HepG2 (cell line): ENCODE data around the gene RNASE8. TPM values are rescaled to one million over a fixed set of nuclear protein-coding genes. Genes with fewer than 3 reads are reported as not detected.

ENCODE experiments used
- ATF7 ChIP-seq, 2 experiments: fragments of 450-650 bp in 1 of 2; sonication (generic) in 1 of 2; formaldehyde crosslinking in 1 of 2; IDR thresholded peaks; 2 replicates each; pipeline versions ENCODE4 v1.4.0 to v1.6.1; 2016 to 2020; ENCODE audit warnings: antibody characterized with exemption in 1 of 2, mild to moderate bottlenecking in 1 of 2, missing genetic modification reagents in 1 of 2
- ELF3 ChIP-seq: IDR thresholded peaks from 2 replicates; pipeline ENCODE4 v1.6.1; 2016; ENCODE audit warnings: missing genetic modification reagents, missing compliant biosample characterization
- ELK4 ChIP-seq: sonication (generic); formaldehyde crosslinking; IDR thresholded peaks from 2 replicates; pipeline ENCODE4 v1.9.0; 2021; ENCODE audit warnings: missing genetic modification reagents, borderline replicate concordance
- HINFP ChIP-seq: sonication (generic); formaldehyde crosslinking; IDR thresholded peaks from 2 replicates; pipeline ENCODE4 v1.4.0; 2020; ENCODE audit warnings: low read depth, mild to moderate bottlenecking, missing genetic modification reagents
- PLSCR1 ChIP-seq: sonication (generic); formaldehyde crosslinking; IDR thresholded peaks from 2 replicates; pipeline ENCODE4 v1.5.0; 2020; ENCODE audit warnings: missing genetic modification reagents, mild to moderate bottlenecking, borderline replicate concordance
- POLR2AphosphoS2 ChIP-seq: IDR thresholded peaks from 2 replicates; pipeline ENCODE4 v1.6.1; 2011; ENCODE audit warnings: low read depth, low read length, improper control_type of control experiment
- ZMAT3 ChIP-seq: sonication (generic); formaldehyde crosslinking; conservative IDR thresholded peaks from 2 replicates; pipeline ENCODE4 v1.7.0; 2021; ENCODE audit warnings: missing genetic modification reagents
- polyA plus RNA-seq, 8 experiments: library from polyadenylated mRNA; depleted of rRNA in 3 of 8; stranded (reverse) in 7 of 8; unstranded in 1 of 8; fragments of >200 nt; fragmentation: Illumina TruSeq in 4 of 8; extraction: Trizol in 4 of 8; gene quantifications; 2 replicates each; pipeline versions ENCODE4 v1.2.1 to v1.2.3, GENCODE V29; 2011 to 2016; ENCODE audit warnings: low read depth in 4 of 8, missing spikeins in 1 of 8, mixed read lengths in 1 of 8; ENCODE audit not compliant: insufficient read depth in 1 of 8
- total RNA-seq, 5 experiments: library from RNA; depleted of rRNA; stranded (reverse); fragments of >200 nt; fragmentation: Illumina TruSeq; extraction: Trizol; gene quantifications; 2 replicates each; pipeline ENCODE4 v1.2.3, GENCODE V29; 2016; ENCODE audit warnings: low read depth in 1 of 5
- TF ChIP-seq, protein P1 (sequence below), 2 experiments: fragments of 450-650 bp in 1 of 2; sonication (generic) in 1 of 2; formaldehyde crosslinking in 1 of 2; IDR thresholded peaks; 2 replicates each; pipeline versions ENCODE4 v1.6.1 to v1.8.0; 2016 to 2022; ENCODE audit warnings: antibody characterized with exemption in 1 of 2, mild to moderate bottlenecking in 1 of 2, missing genetic modification reagents in 1 of 2
- TF ChIP-seq, protein P2 (sequence below), 2 experiments: sonication (generic) in 1 of 2; formaldehyde crosslinking in 1 of 2; IDR thresholded peaks; 2 replicates each; pipeline versions ENCODE4 v1.4.0 to v1.6.1; 2016 to 2020; ENCODE audit warnings: borderline replicate concordance in 1 of 2, low read depth in 1 of 2, mild to moderate bottlenecking in 1 of 2, missing genetic modification reagents in 1 of 2

RNASE8 gene
- total and polyA plus RNA-seq, 2 of the 13 experiments (the other 11 are each of a cell fraction or from before 2014, with no cell fraction given), result not detected

DNA sequence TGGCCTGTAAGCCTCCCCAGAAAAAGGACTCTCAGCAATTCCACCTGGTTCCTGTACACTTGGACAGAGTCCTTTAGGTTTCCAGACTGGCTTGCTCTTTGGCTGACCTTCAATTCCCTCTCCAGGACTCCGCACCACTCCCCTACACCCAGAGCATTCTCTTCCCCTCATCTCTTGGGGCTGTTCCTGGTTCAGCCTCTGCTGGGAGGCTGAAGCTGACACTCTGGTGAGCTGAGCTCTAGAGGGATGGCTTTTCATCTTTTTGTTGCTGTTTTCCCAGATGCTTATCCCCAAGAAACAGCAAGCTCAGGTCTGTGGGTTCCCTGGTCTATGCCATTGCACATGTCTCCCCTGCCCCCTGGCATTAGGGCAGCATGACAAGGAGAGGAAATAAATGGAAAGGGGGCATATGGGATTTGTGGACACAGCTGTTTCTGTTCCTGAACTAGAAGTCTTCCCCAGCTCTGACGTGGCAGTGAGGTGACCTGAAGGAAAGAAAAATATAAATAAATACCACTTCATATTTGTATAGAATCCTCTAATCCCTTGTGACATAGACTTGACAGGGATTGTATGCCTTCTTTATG, 14.1 kb upstream of the RNASE8 start (continued):
- no peak for TF ChIP-seq PLSCR1 (CRISPR knock-in tag)
- TF ChIP-seq, protein P1, sequence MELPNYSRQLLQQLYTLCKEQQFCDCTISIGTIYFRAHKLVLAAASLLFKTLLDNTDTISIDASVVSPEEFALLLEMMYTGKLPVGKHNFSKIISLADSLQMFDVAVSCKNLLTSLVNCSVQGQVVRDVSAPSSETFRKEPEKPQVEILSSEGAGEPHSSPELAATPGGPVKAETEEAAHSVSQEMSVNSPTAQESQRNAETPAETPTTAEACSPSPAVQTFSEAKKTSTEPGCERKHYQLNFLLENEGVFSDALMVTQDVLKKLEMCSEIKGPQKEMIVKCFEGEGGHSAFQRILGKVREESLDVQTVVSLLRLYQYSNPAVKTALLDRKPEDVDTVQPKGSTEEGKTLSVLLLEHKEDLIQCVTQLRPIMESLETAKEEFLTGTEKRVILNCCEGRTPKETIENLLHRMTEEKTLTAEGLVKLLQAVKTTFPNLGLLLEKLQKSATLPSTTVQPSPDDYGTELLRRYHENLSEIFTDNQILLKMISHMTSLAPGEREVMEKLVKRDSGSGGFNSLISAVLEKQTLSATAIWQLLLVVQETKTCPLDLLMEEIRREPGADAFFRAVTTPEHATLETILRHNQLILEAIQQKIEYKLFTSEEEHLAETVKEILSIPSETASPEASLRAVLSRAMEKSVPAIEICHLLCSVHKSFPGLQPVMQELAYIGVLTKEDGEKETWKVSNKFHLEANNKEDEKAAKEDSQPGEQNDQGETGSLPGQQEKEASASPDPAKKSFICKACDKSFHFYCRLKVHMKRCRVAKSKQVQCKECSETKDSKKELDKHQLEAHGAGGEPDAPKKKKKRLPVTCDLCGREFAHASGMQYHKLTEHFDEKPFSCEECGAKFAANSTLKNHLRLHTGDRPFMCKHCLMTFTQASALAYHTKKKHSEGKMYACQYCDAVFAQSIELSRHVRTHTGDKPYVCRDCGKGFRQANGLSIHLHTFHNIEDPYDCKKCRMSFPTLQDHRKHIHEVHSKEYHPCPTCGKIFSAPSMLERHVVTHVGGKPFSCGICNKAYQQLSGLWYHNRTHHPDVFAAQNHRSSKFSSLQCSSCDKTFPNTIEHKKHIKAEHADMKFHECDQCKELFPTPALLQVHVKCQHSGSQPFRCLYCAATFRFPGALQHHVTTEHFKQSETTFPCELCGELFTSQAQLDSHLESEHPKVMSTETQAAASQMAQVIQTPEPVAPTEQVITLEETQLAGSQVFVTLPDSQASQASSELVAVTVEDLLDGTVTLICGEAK (IDR thresholded peaks at IDR 0.05), result no peak
- TF ChIP-seq, protein P1 (CRISPR knock-in tag; IDR thresholded peaks at IDR 0.05), result peak; percentile 25; the same call in 1 of the 2 replicates
- no peak for TF ChIP-seq POLR2AphosphoS2
- TF ChIP-seq ZMAT3 (CRISPR knock-in tag), result 0 out of 2 replicates have a peak, but pooled peaks have one; percentile 13
- TF ChIP-seq, protein P2, sequence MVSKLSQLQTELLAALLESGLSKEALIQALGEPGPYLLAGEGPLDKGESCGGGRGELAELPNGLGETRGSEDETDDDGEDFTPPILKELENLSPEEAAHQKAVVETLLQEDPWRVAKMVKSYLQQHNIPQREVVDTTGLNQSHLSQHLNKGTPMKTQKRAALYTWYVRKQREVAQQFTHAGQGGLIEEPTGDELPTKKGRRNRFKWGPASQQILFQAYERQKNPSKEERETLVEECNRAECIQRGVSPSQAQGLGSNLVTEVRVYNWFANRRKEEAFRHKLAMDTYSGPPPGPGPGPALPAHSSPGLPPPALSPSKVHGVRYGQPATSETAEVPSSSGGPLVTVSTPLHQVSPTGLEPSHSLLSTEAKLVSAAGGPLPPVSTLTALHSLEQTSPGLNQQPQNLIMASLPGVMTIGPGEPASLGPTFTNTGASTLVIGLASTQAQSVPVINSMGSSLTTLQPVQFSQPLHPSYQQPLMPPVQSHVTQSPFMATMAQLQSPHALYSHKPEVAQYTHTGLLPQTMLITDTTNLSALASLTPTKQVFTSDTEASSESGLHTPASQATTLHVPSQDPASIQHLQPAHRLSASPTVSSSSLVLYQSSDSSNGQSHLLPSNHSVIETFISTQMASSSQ (IDR thresholded peaks at IDR 0.05; ENCODE audit: low read depth), result no peak
- TF ChIP-seq, protein P2 (CRISPR knock-in tag; IDR thresholded peaks at IDR 0.05; ENCODE audit: borderline replicate concordance), result no peak
- TF ChIP-seq ATF7 (IDR thresholded peaks at IDR 0.05), result no peak
- 0 out of 2 replicates have a peak, but pooled peaks have one; percentile 30 for TF ChIP-seq ATF7 (CRISPR knock-in tag; IDR thresholded peaks at IDR 0.05)
- no peak for TF ChIP-seq ELK4 (CRISPR knock-in tag)
- no peak for TF ChIP-seq ELF3
- TF ChIP-seq HINFP (CRISPR knock-in tag), result no peak
